NCI-H1105 (cell line): ENCODE measurements around the gene MTMR4.
"Not testable (repeated sequence)": the region's sequence is repeated elsewhere in the genome, so short reads cannot be mapped to it uniquely, and the experiment has no call there.

Experiments used
- DNase-seq: peaks from one replicate; lab custom pipeline; 2025; lab: John Stamatoyannopoulos, UW

MTMR4 gene

GRCh38 chr17:58513965-58514769 lies at the start of gene MTMR4:
Gene MTMR4, minus strand, starts transcription at chr17:58514638. Its CDS starts 231 bp downstream, at chr17:58514407.
- peak; percentile 84 for DNase-seq

GRCh38 chr17:58560511-58560910 lies 46.1 kb upstream of the MTMR4 start:
- no peak for DNase-seq

- no peak for DNase-seq
These were observed 43.5 kb upstream of the MTMR4 start for GRCh38 chr17:58557981-58558380.

- no peak for DNase-seq
These were observed 42.4 kb upstream of the MTMR4 start for GRCh38 chr17:58556833-58557250.

- DNase-seq, result not testable (repeated sequence)
These were observed 40.7 kb upstream of the MTMR4 start for GRCh38 chr17:58555109-58555508.

- DNase-seq, result no peak
These were observed 26.8 kb upstream of the MTMR4 start for GRCh38 chr17:58541249-58541648.

- DNase-seq, result no peak
These were observed 25.3 kb upstream of the MTMR4 start for GRCh38 chr17:58539698-58540097.

GRCh38 chr17:58538811-58539409 lies 24.5 kb upstream of the MTMR4 start:
- no peak for DNase-seq

- DNase-seq, result no peak
These were observed 22.8 kb upstream of the MTMR4 start for GRCh38 chr17:58537266-58537665.

GRCh38 chr17:58536542-58536941 lies 22.1 kb upstream of the MTMR4 start:
- DNase-seq, result no peak

- no peak for DNase-seq
These were observed 21.0 kb upstream of the MTMR4 start for GRCh38 chr17:58535431-58535830.

GRCh38 chr17:58534901-58535421 lies 20.5 kb upstream of the MTMR4 start:
- DNase-seq, result no peak

- DNase-seq, result no peak
These were observed 19.9 kb upstream of the MTMR4 start for GRCh38 chr17:58534331-58534730.

- no peak for DNase-seq
These were observed 19.3 kb upstream of the MTMR4 start for GRCh38 chr17:58533616-58534188.

- DNase-seq, result no peak
These were observed 18.1 kb upstream of the MTMR4 start for GRCh38 chr17:58532555-58532951.

- peak; percentile 39 for DNase-seq
These were observed 17.5 kb upstream of the MTMR4 start for GRCh38 chr17:58531661-58532554.

GRCh38 chr17:58531122-58531521 lies 16.7 kb upstream of the MTMR4 start:
- DNase-seq, result no peak

GRCh38 chr17:58530655-58531054 lies 16.2 kb upstream of the MTMR4 start:
- DNase-seq, result no peak

GRCh38 chr17:58529275-58529674 lies 14.8 kb upstream of the MTMR4 start:
- no peak for DNase-seq

GRCh38 chr17:58528443-58528842 lies 14.0 kb upstream of the MTMR4 start:
- DNase-seq, result no peak

GRCh38 chr17:58527949-58528348 lies 13.5 kb upstream of the MTMR4 start:
- DNase-seq, result no peak

GRCh38 chr17:58527306-58527705 lies 12.9 kb upstream of the MTMR4 start:
- no peak for DNase-seq
